GM12874 (cell line): ENCODE results near the gene TENM4.

ENCODE experiments used
- CTCF ChIP-seq: IDR thresholded peaks from 2 replicates; pipeline ENCODE4 v1.5.1; 2011; ENCODE audit warnings: low read depth, mild to moderate bottlenecking, control low read depth, low read length, moderate library complexity; ENCODE audit not compliant: insufficient read depth

Gene TENM4

GRCh38 chr11:78943154-78943553, 497.7 kb downstream of the TENM4 start:
- no peak for TF ChIP-seq CTCF

GRCh38 chr11:78941226-78941851, 499.5 kb downstream of the TENM4 start:
- no peak for TF ChIP-seq CTCF

- no peak for TF ChIP-seq CTCF
Measured at GRCh38 chr11:78940500-78941225, 500.2 kb downstream of the TENM4 start.

GRCh38 chr11:78938971-78939370, 501.9 kb downstream of the TENM4 start:
- no peak for TF ChIP-seq CTCF

- no peak for TF ChIP-seq CTCF
Measured at GRCh38 chr11:78938036-78938435, 502.8 kb downstream of the TENM4 start.

GRCh38 chr11:78935398-78936068, 505.3 kb downstream of the TENM4 start:
- no peak for TF ChIP-seq CTCF

GRCh38 chr11:78933350-78933749, 507.5 kb downstream of the TENM4 start:
- TF ChIP-seq CTCF: no peak
